Activated gamma-delta T cell treated with Interleukin-2 at 50 U/mL for 16 hours (primary cell): ENCODE data around the gene PRKACB.
"Not testable (repeated sequence)": the region's sequence is repeated elsewhere in the genome, so short reads cannot be mapped to it uniquely, and the experiment has no call there.

ENCODE experiments used
- DNase-seq: peaks from one replicate; pipeline ENCODE4 v3.0.0-alpha.2; 2020

PRKACB gene

DNA sequence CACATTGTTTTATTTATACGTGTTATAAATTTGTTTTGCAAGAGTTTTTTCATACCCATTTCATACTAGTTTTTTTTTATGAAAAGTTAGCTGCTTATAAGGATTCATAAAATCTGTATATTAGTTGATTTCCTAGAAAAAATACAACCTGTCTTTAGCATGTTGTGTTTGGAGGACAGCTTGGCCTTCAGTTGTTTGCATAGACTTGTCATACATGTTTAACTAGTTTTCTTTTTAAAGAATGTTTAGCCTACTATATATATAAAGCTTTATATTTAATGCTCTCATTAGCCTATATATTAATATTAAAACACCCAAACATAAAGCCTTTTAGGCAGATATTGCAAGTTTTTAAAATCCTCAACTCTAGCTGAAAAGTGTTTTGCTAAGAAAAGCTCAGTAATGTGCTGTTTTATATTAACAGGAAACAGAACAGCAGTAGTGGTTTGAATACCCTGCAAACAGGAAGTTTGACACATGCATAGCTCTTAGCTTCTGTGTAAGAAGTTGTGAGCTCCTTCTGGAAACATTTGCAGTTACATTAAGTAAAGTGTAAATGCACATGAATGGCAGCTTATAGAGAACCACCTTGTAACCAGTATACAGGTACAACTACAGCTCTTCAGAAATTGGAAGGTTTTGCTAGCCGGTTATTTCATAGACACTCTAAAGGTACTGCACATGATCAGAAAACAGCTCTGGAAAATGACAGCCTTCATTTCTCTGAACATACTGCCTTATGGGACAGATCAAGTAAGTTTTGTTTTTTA is at the start of gene PRKACB:
Gene PRKACB, plus strand, starts transcription at position 476 of the 770 bp plus-strand sequence. Its CDS starts 91 bp downstream, at position 567.
- peak; percentile 24 for DNase-seq

DNA sequence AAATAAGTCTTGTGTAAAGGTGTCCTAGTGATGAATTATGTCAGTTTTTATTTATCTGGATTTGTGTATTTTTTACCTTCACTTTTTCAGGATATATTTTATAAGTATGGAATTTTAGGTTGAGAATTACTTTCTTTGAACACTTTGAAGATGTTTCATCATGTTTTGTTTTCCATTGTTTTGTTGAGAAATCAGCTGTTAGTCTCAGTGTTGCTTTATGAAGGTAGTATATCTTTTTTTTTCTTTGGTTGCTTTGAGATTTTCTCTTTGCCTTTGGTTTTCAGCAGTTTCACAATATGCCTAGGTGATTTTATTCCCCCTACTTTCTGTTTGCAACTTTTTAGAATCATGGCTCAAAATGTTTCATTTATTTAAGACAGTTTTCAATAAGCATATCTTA is 48.8 kb upstream of the PRKACB start:
- no peak for DNase-seq

DNA sequence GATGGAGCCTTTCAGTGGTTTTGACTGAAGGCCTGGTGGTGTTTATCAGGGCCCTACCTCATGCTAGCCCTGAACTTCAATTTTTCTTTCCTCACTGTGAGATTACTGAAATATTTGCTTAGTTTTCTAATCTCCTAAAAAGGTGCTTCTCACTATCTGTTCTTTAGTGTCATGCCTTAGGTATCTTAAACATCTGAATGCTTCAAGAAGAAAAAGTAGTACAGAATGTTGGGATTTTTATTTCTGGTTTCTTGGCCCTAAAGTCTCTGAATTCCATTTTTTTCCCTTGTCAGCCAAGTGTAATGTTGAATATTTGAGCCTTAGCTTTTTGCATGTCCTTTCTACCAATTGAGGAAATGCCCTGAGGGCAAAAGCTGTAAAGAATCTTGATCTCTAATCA is 47.9 kb upstream of the PRKACB start:
- DNase-seq, result no peak

DNA sequence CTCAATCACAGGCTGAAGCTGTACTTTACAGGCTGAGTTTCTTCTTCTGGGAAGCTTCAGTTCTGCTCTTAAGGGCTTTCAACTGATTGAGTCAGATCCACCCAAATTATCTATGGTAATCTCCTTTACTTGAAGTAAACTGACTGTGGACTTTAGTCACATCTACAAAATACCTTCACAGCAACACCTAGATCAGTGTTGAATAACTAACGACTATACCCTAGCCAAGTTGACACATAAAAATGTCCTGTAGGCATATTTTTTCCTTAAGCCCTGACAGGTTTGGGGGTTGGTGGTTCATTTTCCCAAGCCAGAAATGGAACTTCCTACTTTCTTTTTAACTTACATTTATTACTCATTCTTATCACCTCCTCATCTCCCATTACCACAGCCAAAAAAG is 42.9 kb upstream of the PRKACB start:
- no peak for DNase-seq

DNA sequence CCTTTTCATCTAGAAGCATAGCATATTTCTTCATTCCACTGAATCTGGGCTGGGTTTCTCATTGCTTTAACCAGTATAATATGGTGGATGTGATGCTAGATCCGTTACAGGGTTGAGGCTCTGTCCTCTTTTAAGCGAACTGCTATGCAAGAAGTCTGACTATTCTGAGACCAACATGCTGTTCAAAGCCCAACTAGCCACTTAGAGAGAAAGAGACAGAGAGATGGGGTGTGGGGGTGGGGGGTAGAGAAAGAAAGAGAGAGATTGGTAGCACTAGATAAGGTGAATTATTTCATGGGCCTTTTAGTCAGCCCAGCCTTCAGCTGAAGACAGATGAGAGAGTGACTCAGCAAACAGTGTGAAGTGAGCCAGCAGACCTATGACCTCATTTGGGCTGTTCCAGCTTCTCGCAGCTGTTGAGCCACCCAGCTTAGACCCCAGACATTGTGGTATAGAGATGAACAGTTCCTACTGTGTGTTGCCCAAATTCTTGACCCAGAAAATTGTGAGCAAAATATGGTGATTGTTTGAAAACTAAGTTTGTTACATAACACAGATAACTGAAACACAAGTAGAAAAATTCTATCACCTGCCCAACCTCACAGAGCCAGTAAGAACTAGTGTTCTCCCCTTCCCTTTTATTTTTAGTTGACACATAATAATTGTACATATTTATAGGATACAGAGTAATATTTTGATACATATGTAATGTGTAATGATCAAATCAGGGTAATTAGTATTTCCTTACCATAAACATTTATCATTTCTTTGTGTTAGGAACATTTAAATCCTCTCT is 40.7 kb upstream of the PRKACB start:
- no peak for DNase-seq

DNA sequence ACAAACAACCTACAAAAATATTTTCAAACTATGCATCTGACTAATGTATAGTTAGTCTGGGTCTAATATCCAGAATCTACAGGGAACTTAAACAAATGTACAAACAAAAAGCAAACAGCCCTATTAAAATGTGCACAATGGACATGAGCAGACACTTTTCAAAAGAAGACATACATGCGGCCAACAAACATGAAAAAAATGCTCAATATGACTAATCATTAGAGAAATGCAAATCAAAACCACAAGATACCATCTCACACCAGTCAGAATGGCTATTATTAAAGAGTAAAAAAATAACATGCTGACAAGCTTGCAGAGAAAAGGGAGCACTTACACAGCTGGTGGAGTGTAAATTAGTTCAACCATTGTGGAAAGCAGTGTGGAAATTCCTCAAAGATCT is 36.5 kb upstream of the PRKACB start:
- not testable (repeated sequence) for DNase-seq

DNA sequence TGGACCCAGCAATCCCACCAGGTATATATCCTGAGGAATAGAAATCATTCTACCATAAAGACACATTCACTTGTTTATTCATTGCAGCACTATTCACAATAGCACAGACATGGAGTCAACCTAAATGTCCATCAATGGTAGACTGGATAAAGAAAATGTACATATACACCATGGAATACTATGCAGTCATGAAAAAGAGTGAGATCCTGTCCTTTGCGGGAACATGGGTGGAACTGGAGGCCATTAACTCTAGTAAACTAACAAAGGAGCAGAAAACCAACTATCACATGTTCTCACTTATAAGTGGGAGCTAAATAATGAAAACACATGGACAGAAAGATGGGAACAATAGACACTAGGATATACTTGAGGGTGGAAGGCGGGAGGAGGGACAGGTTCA is 36.1 kb upstream of the PRKACB start:
- DNase-seq, result no peak

DNA sequence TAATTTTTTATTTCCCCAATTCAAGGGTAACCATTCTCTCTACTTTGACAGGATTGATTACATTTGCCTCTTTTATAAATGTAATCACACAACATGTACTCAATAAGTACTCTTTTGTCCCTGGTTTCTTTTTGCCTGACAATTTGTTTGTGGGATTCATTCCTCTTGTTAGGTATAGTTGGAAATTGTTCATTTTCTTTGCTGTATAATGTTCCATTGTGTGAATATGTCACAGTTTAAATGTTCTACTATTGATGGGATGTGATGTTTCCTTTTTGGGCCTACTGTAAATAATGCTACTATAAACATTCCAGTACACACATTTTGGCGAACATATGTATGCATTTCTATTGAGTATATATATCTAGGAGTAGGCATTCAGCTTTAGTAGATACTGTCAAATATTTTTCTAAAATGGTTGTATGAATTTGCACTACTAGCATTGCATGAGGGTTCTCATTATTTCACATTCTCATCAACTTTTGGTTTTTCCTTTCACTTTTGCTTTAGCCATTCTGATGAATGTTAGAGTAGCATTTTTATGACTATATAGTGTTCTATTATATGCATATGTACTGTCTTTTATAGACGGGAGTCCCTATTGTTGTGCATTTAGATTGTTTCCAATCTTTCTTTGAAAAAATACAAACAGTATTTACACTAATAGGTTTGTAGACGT is 35.0 kb upstream of the PRKACB start:
- no peak for DNase-seq

DNA sequence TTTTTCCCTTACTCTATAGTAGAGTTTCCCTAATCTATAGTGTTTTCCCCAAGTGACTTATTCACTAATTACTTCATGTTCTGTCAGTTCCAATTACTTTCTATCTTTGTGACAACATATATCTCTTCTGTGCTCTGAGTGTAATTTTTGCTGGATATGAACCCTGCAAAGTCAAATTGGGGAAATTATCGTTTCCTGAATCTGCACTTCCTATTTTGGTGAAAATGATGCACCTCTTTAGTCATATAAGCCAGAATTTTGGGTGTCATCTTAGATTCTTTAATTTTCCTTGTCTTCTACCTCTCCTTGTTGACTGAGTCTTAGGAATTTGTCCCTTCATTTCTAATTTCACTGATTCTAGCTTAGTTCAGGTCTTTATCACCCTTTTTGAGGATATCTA is 33.4 kb upstream of the PRKACB start:
- DNase-seq, result no peak

DNA sequence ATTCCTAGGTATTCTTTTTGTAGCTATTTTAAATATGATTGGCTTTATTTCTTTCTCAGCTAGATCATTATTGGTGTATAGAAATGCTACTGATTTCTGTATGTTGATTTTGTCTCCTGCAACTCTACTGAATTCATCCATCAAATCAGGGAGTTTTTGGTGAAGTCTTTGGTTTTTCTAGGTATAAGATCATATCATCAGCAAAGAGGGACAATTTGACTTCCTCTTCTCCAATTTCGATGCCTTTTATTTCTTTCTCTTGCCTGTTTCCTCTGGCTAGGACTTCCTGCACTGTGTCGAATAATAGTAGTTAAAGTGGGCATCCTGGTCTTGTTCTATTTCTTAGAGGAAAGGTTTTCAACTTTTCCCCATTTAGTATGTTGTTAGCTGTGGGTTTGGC is 27.5 kb upstream of the PRKACB start:
- DNase-seq, result no peak

DNA sequence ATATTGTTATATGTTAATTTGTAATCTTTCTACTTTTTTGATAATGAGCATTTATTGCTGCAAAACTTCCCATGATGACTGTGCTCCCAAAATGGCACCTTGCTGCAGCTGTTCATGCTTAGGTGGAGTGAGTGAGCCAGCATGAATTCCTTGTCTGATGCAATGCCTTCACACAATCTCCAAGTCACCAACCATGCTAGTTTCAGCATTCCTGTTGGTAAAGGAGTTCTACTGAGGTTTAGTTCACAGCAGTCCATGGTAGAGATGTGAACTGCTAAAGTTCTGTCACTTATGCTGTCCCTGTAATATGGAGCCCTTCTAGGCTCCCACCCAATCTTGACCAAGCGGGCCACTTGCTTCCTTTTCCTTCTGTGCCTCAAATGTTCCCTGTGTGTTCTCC is 26.2 kb upstream of the PRKACB start:
- no peak for DNase-seq

DNA sequence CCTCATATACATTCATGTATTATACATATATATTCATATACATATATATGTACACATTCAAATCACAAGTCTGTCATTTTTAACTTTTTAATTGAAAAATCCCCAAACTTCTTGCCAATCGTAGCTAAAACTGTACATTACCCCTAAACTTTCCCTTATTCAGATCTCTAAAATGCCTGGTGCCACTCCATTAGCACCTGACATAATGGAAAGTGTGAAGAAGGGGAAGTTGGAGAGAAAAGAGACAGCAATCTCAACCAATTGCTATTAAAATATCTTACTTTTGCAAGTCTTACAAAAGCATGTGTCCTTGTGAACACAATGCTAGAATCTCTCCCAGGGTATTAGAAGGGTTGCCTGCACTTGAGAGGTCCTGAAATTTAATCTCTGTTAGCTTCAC is 22.7 kb upstream of the PRKACB start:
- no peak for DNase-seq

DNA sequence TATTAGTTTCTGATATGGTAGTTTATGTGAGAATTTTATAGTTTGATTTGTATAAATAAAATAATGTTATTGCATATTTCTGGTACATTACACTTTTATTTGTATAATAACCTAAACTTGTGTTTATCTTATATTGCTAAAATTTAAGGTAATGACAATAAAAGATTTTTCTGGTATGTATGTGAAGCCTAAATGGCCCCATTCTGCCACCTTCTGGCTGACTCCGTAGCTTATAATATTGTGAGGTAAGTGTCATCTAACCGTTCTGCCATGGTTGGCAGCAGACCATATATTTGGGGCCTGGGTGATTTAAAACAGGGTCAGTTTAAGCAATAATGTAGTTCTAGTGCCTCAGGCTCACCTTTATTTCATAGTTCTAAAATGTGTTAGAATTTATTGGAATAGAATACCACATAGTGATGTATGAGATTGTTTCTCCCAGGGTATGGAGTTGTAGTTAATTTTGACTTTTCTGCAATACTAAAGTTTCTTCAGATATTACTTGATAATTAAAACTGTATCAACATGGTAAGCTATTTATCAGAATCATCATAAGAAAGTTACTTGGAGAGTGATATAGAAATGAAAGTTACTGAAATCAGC is 21.2 kb upstream of the PRKACB start:
- DNase-seq, result peak; percentile 52

DNA sequence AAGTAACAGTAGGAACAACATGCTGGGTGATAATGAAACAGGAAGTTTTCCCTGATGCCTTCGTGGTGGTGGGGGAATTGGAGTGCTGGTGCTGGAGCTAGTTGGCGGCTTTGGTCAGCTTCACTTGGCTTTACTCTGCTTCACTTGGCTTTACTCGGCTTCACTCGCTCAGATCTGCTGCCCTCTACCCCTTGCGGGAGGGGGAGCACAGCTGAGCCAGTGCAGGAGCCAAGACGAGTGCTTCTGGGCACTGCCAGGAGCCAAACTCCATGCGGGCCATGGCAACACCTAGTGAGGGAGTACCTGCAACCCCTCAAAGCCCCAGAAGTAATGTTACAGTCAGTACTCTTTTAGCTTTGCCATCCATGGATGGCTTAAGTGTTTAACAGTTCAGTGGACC is 10.6 kb upstream of the PRKACB start:
- DNase-seq, result no peak

DNA sequence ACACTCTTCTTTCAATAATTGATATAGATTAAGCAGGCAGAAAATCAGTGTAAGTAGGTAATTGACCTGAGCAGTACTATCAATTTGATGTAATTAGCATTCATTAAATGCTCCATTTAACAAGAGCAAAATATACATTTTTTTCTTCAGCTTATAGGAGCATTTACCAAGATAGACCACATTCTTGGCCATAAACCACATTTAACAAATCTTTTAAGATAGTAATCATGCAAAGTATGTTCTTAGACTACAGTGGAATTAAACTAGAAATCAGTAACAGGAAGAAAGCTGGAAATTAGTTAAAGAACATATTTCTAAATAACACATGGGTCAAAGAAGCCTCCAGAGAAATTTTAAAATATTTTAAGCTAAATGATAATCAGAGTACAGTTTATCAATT is 8.7 kb upstream of the PRKACB start:
- DNase-seq, result no peak

DNA sequence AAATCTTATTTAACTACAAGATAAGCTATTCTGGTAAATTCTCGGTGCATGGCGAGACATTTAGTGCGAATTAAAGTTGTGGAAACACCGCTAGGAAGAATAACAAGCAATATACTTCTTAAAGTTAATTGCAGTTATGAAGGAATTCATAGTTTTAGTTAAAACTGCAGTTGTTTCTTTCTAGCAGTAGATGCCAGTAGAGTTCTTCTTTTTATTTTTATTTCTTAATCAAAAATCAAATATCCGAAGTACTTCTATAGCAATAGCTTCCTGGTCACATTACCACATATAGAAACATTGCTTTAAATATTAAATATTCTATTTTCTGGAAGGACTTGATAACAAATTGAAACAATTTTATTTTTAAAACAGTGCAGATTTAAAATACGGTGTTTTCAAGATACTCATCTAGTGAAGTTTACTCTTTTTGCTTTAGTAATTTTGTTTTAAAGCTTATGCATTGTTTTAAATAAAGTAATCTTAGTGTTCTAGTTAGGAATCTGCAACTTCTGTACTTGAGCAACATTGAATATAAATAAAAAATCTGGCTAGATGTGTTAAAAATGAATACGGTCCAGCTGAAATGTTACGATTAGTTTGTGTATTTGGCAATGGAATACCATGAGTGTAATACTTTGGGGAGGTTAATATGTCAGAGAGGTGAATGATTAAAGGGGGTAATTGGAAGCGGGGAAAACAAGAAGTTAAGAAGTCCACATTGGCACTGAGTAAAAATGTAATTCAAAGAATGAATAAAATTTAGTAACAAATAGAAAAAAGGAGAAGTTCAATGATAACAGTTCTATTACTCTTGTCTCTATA is 2.7 kb upstream of the PRKACB start:
- no peak for DNase-seq

DNA sequence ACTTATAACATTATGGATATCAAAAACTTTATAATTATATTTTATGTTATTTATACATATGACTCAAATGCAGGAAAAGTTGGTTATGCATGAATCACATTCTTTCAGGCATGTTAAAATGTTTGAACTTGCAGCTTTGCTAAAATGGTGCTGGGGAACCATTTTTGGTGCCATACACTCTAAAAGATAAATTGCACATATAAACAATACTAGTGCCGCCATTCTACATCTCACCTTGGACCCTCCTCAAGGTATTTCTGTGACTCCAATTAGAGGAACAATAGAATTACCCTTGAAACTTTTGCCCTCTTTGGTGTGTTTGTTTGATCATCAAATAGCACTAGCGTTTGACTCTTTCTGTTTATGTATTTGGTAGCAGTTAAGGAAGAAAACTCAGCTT is 997 bp downstream of the PRKACB start:
- no peak for DNase-seq

DNA sequence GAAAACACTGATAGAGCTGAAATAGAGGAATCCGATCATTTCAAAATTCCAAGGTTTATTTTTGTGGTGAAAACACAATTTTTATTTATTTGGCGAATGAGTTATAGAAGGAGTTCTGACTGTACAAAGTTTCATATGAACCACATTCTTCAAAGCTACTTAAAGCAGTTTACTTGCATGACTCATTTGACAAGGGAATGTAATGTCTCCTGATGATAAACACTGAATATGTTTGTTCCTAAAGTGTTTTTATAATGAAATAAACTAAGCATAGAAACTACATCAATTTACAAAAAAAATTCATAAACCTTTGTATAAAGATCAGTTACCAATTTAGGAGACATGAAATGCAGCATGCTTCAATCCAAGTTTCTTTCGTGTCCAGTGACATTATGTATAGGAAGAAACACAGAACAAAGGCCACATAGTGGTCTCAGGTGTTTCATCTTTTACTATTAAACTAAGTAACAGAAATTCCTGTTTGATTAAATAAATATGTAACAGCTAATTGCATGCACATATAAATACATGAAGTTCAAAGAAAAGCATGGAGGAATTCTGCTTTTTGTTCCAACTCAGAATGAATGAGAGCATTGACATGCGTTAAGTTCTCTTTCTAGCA is 2.5 kb downstream of the PRKACB start:
- DNase-seq, result no peak

DNA sequence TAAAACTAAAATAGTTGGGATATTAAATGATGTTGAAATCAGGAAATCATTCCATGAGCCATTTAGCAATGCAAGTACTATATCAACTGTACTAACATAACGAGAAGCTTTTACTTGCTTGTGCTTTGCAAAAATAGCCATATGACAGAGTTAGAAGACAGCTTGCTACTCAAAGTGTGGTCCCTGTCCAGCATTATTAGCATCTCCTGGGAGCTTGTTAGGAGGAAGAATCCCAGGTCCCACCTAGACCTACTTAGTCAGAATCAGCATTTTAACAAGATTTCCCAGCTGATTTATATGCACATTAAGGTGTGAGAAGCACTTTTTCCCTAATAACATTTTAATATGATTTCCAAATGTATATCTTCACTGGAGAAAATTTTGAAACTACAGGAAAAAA is 4.7 kb downstream of the PRKACB start:
- DNase-seq, result no peak

DNA sequence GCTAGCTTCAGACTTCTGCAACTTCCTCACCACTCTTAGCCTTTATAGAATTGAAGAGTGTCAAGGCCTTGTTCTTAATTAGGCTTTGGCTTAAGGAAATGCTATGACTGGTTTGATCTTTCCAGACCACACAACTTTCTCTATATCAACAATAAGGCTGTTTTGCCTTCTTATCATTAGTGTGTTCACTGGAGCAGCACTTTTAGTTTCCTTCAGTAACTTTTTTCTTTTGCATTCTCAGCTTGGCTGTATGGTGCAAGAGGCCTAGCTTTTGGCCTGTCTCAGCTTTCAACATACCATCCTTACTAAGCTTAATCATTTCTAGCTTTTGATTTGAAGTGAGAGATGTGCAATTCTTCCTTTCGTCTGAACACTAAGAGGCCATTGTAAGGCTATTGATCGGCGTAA is 8.6 kb downstream of the PRKACB start:
- no peak for DNase-seq

DNA sequence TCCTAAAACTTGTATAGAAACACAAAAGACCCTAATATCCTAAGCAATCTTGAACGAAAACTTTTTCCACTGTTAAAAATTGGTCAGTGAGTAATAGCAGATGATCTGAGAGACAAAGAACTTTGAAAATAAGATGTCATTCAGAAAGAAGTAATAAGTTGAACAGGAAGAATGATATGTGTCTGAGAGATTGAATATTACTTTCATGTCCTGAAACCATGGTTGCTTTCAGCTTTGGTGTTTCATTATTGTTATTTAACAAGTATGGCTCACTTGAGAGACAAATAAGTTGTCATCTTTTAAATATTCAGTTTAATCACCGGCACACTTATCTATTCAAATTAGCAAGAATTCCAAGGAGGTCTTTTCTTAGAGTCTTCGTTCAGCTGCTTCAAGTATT is 11.4 kb downstream of the PRKACB start:
- no peak for DNase-seq

DNA sequence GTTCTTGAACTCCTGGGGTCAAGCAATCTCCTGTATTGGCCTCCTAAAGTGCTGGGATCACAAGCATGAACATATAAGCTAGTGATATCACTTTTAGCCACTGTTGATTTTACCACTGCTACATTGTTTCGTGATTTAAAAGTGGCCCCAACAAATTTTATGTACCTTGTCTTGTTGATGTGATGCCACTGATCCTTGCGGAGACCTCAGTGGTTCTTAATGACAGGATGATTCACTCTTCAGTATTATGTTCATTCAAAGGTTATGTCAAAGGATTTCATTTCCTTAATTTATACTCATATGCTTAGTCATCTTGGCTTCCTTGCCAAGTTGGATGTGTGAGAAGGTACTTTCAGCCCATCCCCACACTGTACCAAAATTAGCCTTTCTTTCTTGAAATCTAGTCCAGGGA is 12.1 kb downstream of the PRKACB start:
- DNase-seq, result no peak
